Measurements from ENCODE around the gene POLDIP2.

Gene POLDIP2

DNA sequence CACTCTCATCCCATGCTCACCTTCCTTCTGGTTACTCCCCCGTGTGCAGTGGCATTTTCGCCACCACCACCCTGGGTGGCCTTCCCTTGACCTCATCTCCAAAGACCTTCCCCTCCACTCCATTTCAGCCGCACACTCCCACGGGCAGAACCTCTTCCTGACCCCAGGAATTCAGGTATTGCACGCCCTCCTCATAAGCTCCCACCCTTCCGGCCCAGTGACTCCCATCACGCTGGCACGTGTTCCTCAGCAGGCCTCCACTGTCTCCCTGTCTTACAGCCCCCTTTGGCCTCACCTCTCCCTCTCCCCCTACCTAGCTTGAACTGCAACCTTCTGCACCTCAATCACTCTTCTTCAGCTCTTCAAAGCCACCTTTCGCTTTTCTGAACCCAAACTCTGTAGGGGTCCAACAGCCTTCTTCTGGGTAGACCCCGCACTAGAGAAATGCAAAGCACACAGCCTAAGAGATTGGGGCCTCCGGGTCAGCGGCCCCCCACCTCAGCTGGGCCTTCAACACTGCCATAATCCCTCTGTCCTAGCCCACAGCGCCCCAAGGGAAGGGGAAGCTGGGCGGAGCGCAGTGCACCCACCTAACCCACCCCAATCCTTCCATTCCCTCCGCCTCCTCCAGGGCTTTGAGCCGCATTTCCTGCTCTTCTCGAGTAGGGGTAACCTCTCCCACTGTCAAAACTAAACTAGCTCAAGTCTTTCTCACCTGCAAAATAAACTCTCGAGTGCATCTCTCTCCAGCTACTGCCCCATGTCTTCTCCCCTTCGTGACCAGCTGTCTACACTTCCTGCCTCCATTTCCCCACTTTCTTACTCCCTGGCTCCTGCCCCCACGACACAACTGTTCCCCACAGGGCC, 40.0 kb downstream of the POLDIP2 start:
- FAIRE-seq: no peak
- DNase-seq (ENCODE audit: low spot score): no peak

DNA sequence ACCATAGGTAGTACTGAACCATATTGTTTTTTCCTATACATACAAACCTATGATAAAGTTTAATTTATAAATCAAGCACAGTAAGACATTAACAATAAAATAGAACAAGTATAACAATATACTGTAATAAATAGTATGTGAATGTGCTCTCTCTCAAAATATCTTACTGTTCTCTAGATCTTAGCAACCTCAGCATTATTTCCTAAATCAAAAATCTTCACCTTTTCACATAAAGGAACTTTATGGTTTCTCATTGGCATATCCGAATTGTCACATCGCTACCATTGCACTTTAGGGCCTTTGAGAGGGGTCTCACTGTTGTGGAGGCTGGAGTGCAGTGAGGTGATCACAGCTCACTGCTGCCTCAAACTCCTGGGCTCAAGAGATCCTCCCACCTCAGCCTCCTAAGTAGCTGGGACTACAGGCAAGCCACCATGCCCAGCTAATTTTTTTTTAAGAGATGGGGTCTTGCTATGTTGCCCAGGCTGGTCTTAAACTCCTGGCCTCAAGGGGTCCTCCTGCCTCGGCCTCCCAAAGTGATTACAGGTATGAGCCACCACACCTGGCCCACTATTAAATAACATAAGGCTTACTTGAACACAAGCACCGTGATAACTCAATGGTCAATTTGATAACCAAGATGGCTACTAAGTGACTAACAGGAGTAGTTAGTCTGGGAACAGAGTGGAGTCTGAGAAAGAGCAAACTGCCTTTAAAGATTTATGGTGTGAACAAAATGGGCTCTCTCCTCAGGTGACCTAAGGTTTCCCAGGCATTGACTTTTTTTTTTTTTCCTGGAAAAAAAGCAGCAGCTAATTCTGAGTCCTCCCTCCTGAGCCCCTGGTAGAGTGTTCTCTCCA, 41.3 kb downstream of the POLDIP2 start:
- FAIRE-seq (no peak), DNase-seq (ENCODE audit: low spot score) (no peak)

DNA sequence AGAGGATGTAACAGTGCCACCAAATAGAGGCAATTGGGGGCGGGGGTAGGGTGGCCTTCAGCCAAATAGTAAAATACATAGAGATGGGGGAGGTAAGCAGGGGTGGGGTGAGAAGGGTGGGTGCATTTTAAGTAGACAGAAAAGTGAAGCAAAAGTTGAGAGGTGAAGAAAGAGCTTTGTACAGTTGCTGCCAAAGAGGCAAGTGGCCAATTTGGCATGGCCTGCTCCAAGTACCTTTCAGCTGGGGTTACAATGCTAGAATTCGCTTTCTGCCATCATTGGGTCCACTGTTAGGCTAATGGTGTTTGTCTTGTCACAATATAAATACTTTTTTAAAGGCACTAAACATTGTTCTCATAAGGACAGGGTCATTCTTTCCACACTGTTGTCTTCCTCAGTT, 43.5 kb downstream of the POLDIP2 start:
- FAIRE-seq (no peak), DNase-seq (ENCODE audit: low spot score) (no peak)

DNA sequence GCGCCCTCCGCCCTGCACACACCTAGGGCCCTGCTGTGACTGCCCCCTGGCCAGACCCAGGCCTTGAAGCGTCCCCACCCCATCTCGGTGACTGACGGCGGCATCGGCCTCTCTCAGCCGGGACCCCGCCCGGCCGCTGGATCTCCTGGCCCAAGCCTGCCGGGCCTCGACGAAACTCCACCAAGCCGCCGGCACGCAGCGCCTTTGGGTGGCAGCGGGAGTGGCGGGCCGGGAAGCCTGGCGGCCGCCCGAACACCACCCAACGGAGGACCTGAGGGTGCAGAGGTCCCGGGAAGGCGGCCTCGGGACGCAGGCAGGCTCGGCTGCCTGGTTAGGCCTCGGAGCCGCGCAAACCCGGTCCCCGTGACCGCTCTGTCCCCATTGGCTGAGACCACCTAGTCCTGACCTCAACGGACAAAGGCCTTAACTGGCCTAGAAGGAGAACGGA, 50.3 kb downstream of the POLDIP2 start:
- no peak for FAIRE-seq
- DNase-seq (ENCODE audit: low spot score): no peak

DNA sequence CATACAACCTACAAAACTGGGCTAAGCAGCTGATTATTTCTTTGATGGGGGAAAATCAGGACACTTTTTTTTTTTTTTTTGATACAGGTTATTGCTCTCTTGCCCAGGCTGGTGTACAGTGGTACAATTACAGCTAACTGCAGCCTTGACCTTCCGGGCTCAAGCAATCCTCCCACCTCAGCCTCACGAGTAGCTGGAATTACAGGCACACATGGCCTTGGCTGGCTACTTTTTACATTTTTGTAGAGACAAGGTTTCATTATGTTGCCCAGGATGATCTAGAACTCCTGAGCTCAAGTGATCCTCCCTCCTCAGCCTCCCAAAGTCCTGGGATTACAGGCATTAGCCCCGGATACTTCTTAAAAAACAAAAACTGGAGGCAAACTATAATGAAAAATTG, 58.9 kb downstream of the POLDIP2 start:
- DNase-seq (ENCODE audit: low spot score) (no peak), FAIRE-seq (no peak)
